T-helper 1 cell treated with Interleukin-12 subunit alpha and Interleukin-12 subunit beta and Interleukin-4 antibody, amounts not matched to agents 30 μg/mL and 1 μg/mL, for 36 hours (primary cell): ENCODE results near the gene ANKRD63.

ENCODE experiments used
- H3K27ac Mint-ChIP-seq: one replicate; pipeline ENCODE4 v1.8.0; 2021; ENCODE audit warnings: mild to moderate bottlenecking, mixed read lengths
- H3K27me3 Mint-ChIP-seq: one replicate; pipeline ENCODE4 v1.8.0; 2021; ENCODE audit warnings: low read depth, mixed read lengths
- H3K36me3 Mint-ChIP-seq: one replicate; pipeline ENCODE4 v1.8.0; 2021; ENCODE audit warnings: low read depth, mixed read lengths
- H3K4me1 Mint-ChIP-seq: one replicate; pipeline ENCODE4 v1.8.0; 2021; ENCODE audit warnings: low read depth, mixed read lengths
- H3K4me3 Mint-ChIP-seq: one replicate; pipeline ENCODE4 v1.8.0; 2021; ENCODE audit warnings: mild to moderate bottlenecking, moderate library complexity, mixed read lengths
- H3K9me3 Mint-ChIP-seq: one replicate; pipeline ENCODE4 v1.8.0; 2021; ENCODE audit warnings: mixed read lengths

Gene ANKRD63

GRCh38 chr15:40270246-40270995 lies 12.4 kb downstream of the ANKRD63 start:
- peaks cover 4% of the 10 kb centered on the region for H3K4me1 Mint-ChIP-seq
- H3K27ac Mint-ChIP-seq, result no peak overlapping the region
- no peaks in the 10 kb centered on the region for H3K9me3 Mint-ChIP-seq
- H3K27me3 Mint-ChIP-seq, result no peaks in the 10 kb centered on the region
- no peak overlapping the region for H3K4me3 Mint-ChIP-seq
- H3K36me3 Mint-ChIP-seq, result no peaks in the 10 kb centered on the region

GRCh38 chr15:40269604-40270003 lies 13.3 kb downstream of the ANKRD63 start:
- no peaks in the 10 kb centered on the region for H3K9me3 Mint-ChIP-seq
- no peak overlapping the region for H3K4me3 Mint-ChIP-seq
- H3K27me3 Mint-ChIP-seq, result no peaks in the 10 kb centered on the region
- no peaks in the 10 kb centered on the region for H3K36me3 Mint-ChIP-seq
- peaks cover under 1% of the 10 kb centered on the region for H3K4me1 Mint-ChIP-seq
- H3K27ac Mint-ChIP-seq, result no peak overlapping the region

- Mint-ChIP-seq H3K27ac (no peak overlapping the region), H3K9me3 (no peaks in the 10 kb centered on the region), H3K4me3 (no peak overlapping the region), H3K27me3 (peaks cover 9% of the 10 kb centered on the region), H3K36me3 (no peaks in the 10 kb centered on the region), H3K4me1 (no peaks in the 10 kb centered on the region)
Observed at GRCh38 chr15:40267670-40268069, 15.2 kb downstream of the ANKRD63 start.

GRCh38 chr15:40266828-40267304 lies 16.0 kb downstream of the ANKRD63 start:
- Mint-ChIP-seq H3K27ac (no peak overlapping the region), H3K4me3 (no peak overlapping the region), H3K36me3 (no peaks in the 10 kb centered on the region), H3K27me3 (peaks cover 15% of the 10 kb centered on the region), H3K4me1 (no peaks in the 10 kb centered on the region), H3K9me3 (no peaks in the 10 kb centered on the region)

GRCh38 chr15:40265875-40266274 lies 17.0 kb downstream of the ANKRD63 start:
- Mint-ChIP-seq H3K27ac (no peak overlapping the region), H3K4me1 (no peaks in the 10 kb centered on the region), H3K9me3 (no peaks in the 10 kb centered on the region), H3K27me3 (peaks cover 21% of the 10 kb centered on the region), H3K36me3 (no peaks in the 10 kb centered on the region), H3K4me3 (no peak overlapping the region)

GRCh38 chr15:40265355-40265754 lies 17.5 kb downstream of the ANKRD63 start:
- Mint-ChIP-seq H3K4me3 (no peak overlapping the region), H3K36me3 (no peaks in the 10 kb centered on the region), H3K27me3 (peaks cover 21% of the 10 kb centered on the region), H3K4me1 (no peaks in the 10 kb centered on the region), H3K9me3 (no peaks in the 10 kb centered on the region), H3K27ac (no peak overlapping the region)

- H3K36me3 Mint-ChIP-seq, result no peaks in the 10 kb centered on the region
- no peaks in the 10 kb centered on the region for H3K4me1 Mint-ChIP-seq
- no peaks in the 10 kb centered on the region for H3K9me3 Mint-ChIP-seq
- H3K4me3 Mint-ChIP-seq, result no peak overlapping the region
- H3K27me3 Mint-ChIP-seq, result peaks cover 25% of the 10 kb centered on the region
- no peak overlapping the region for H3K27ac Mint-ChIP-seq
Observed at GRCh38 chr15:40264321-40265153, 18.3 kb downstream of the ANKRD63 start.

GRCh38 chr15:40263024-40263754 lies 19.7 kb downstream of the ANKRD63 start:
- H3K27me3 Mint-ChIP-seq, result peaks cover 29% of the 10 kb centered on the region
- no peak overlapping the region for H3K27ac Mint-ChIP-seq
- no peaks in the 10 kb centered on the region for H3K36me3 Mint-ChIP-seq
- H3K4me1 Mint-ChIP-seq, result no peaks in the 10 kb centered on the region
- H3K4me3 Mint-ChIP-seq, result no peak overlapping the region
- no peaks in the 10 kb centered on the region for H3K9me3 Mint-ChIP-seq

- H3K27ac Mint-ChIP-seq, result no peak overlapping the region
- no peaks in the 10 kb centered on the region for H3K9me3 Mint-ChIP-seq
- peaks cover 38% of the 10 kb centered on the region for H3K27me3 Mint-ChIP-seq
- no peak overlapping the region for H3K4me3 Mint-ChIP-seq
- no peaks in the 10 kb centered on the region for H3K4me1 Mint-ChIP-seq
- H3K36me3 Mint-ChIP-seq, result no peaks in the 10 kb centered on the region
Observed at GRCh38 chr15:40259021-40259420, 23.8 kb downstream of the ANKRD63 start.

- H3K4me3 Mint-ChIP-seq, result no peak overlapping the region
- no peaks in the 10 kb centered on the region for H3K9me3 Mint-ChIP-seq
- no peaks in the 10 kb centered on the region for H3K36me3 Mint-ChIP-seq
- H3K4me1 Mint-ChIP-seq, result no peaks in the 10 kb centered on the region
- peaks cover 42% of the 10 kb centered on the region for H3K27me3 Mint-ChIP-seq
- no peak overlapping the region for H3K27ac Mint-ChIP-seq
Observed at GRCh38 chr15:40258544-40258943, 24.3 kb downstream of the ANKRD63 start.

- Mint-ChIP-seq H3K9me3 (no peaks in the 10 kb centered on the region), H3K27me3 (peaks cover 43% of the 10 kb centered on the region), H3K4me1 (peaks cover 2% of the 10 kb centered on the region), H3K4me3 (no peak overlapping the region), H3K27ac (no peak overlapping the region), H3K36me3 (no peaks in the 10 kb centered on the region)
Observed at GRCh38 chr15:40257656-40258450, 25.0 kb downstream of the ANKRD63 start.

- Mint-ChIP-seq H3K4me1 (peaks cover 2% of the 10 kb centered on the region), H3K9me3 (no peaks in the 10 kb centered on the region), H3K27me3 (peaks cover 37% of the 10 kb centered on the region), H3K27ac (no peak overlapping the region), H3K36me3 (no peaks in the 10 kb centered on the region), H3K4me3 (no peak overlapping the region)
Observed at GRCh38 chr15:40256638-40257235, 26.1 kb downstream of the ANKRD63 start.

GRCh38 chr15:40255033-40255432 lies 27.8 kb downstream of the ANKRD63 start:
- no peak overlapping the region for H3K4me3 Mint-ChIP-seq
- H3K4me1 Mint-ChIP-seq, result peaks cover 2% of the 10 kb centered on the region
- peaks cover 46% of the 10 kb centered on the region for H3K27me3 Mint-ChIP-seq
- H3K27ac Mint-ChIP-seq, result no peak overlapping the region
- H3K36me3 Mint-ChIP-seq, result no peaks in the 10 kb centered on the region
- no peaks in the 10 kb centered on the region for H3K9me3 Mint-ChIP-seq
